ENCODE measurements around the gene TUBB4A.

Gene TUBB4A

DNA sequence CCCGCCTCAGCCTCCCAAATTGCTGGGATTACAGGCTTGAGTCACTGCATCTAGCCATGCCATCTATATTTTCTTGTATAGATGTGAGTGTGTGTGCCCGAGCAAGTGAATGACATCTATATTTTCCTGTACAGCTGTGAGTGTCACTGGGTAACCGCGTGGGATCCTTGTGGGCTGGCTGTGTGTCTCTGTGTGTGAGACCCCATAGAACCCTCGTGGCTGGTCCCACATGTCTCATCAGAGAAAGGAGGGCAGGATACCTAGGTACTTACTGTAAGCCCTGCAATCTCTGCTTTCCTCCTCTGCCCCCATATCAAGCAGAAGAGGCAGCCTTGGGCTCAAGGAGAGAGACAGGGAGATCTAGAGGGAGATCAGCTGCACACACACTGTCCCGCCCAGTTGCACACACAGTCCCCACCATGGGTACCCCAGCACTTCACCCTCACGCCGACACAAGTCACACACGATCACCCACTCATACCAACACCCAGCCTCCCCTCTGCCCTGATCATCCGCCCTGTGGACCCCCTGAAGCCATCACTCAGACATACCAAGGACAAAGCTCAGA, 21.2 kb downstream of the TUBB4A start:
- Histone ChIP-seq H2AFZ (ENCODE audit: low read depth) (no peak overlapping the region), H4K20me1 (ENCODE audit: insufficient read depth) (no peaks in the 10 kb centered on the region), H3K79me2 (ENCODE audit: insufficient read depth, low read depth) (no peaks in the 10 kb centered on the region), H3K4me2 (no peak overlapping the region), H3K9ac (no peak overlapping the region), H3K36me3 (ENCODE audit: insufficient read depth) (no peaks in the 10 kb centered on the region), H3K4me1 (ENCODE audit: low read depth, poor library complexity, severe bottlenecking) (no peaks in the 10 kb centered on the region), H3K27me3 (ENCODE audit: insufficient read depth, low read depth) (no peaks in the 10 kb centered on the region), H3K4me3 (IDR thresholded peaks at IDR 0.05; ENCODE audit: insufficient read depth, low read depth, low read length) (no peak overlapping the region), H3K27ac (no peak overlapping the region)
- TF ChIP-seq CTCF (conservative IDR thresholded peaks at IDR 0.05; ENCODE audit: low read depth, low read length) = no peak

- H3K4me3 ChIP-seq (IDR thresholded peaks at IDR 0.05; ENCODE audit: insufficient read depth, low read depth, low read length) = no peak overlapping the region
- no peaks in the 10 kb centered on the region for H3K36me3 ChIP-seq (ENCODE audit: insufficient read depth)
- no peak overlapping the region for H2AFZ ChIP-seq (ENCODE audit: low read depth)
- no peaks in the 10 kb centered on the region for H4K20me1 ChIP-seq (ENCODE audit: insufficient read depth)
- H3K4me2 ChIP-seq = no peak overlapping the region
- no peak for TF ChIP-seq CTCF (conservative IDR thresholded peaks at IDR 0.05; ENCODE audit: low read depth, low read length)
- H3K27ac ChIP-seq = no peak overlapping the region
- no peaks in the 10 kb centered on the region for H3K4me1 ChIP-seq (ENCODE audit: low read depth, poor library complexity, severe bottlenecking)
- H3K27me3 ChIP-seq (ENCODE audit: insufficient read depth, low read depth) = no peaks in the 10 kb centered on the region
- no peaks in the 10 kb centered on the region for H3K79me2 ChIP-seq (ENCODE audit: insufficient read depth, low read depth)
- no peak overlapping the region for H3K9ac ChIP-seq
Observed at GRCh38 chr19:6479836-6480398, 22.2 kb downstream of the TUBB4A start.

- Histone ChIP-seq H3K4me2 (no peak overlapping the region), H3K4me3 (IDR thresholded peaks at IDR 0.05; ENCODE audit: insufficient read depth, low read depth, low read length) (no peak overlapping the region), H3K4me1 (ENCODE audit: low read depth, poor library complexity, severe bottlenecking) (no peaks in the 10 kb centered on the region), H3K27me3 (ENCODE audit: insufficient read depth, low read depth) (no peaks in the 10 kb centered on the region), H4K20me1 (ENCODE audit: insufficient read depth) (no peaks in the 10 kb centered on the region), H3K36me3 (ENCODE audit: insufficient read depth) (no peaks in the 10 kb centered on the region), H3K9ac (no peak overlapping the region), H3K79me2 (ENCODE audit: insufficient read depth, low read depth) (no peaks in the 10 kb centered on the region), H3K27ac (no peak overlapping the region), H2AFZ (ENCODE audit: low read depth) (no peak overlapping the region)
- no peak for TF ChIP-seq CTCF (conservative IDR thresholded peaks at IDR 0.05; ENCODE audit: low read depth, low read length)
Observed at GRCh38 chr19:6478815-6479214, 23.3 kb downstream of the TUBB4A start.

- no peak for TF ChIP-seq CTCF (conservative IDR thresholded peaks at IDR 0.05; ENCODE audit: low read depth, low read length)
- H3K4me1 ChIP-seq (ENCODE audit: low read depth, poor library complexity, severe bottlenecking) = no peaks in the 10 kb centered on the region
- H3K27me3 ChIP-seq (ENCODE audit: insufficient read depth, low read depth) = no peaks in the 10 kb centered on the region
- no peak overlapping the region for H3K27ac ChIP-seq
- no peak overlapping the region for H3K4me2 ChIP-seq
- H2AFZ ChIP-seq (ENCODE audit: low read depth) = no peak overlapping the region
- no peaks in the 10 kb centered on the region for H3K79me2 ChIP-seq (ENCODE audit: insufficient read depth, low read depth)
- H3K4me3 ChIP-seq (IDR thresholded peaks at IDR 0.05; ENCODE audit: insufficient read depth, low read depth, low read length) = no peak overlapping the region
- no peak overlapping the region for H3K9ac ChIP-seq
- H3K36me3 ChIP-seq (ENCODE audit: insufficient read depth) = no peaks in the 10 kb centered on the region
- no peaks in the 10 kb centered on the region for H4K20me1 ChIP-seq (ENCODE audit: insufficient read depth)
Observed at GRCh38 chr19:6476896-6477431, 25.1 kb downstream of the TUBB4A start.
